ENCODE results near the gene TMPRSS13.
"Not testable (repeated sequence)": the region's sequence is repeated elsewhere in the genome, so short reads cannot be mapped to it uniquely, and the experiment has no call there.

TMPRSS13 gene

DNA sequence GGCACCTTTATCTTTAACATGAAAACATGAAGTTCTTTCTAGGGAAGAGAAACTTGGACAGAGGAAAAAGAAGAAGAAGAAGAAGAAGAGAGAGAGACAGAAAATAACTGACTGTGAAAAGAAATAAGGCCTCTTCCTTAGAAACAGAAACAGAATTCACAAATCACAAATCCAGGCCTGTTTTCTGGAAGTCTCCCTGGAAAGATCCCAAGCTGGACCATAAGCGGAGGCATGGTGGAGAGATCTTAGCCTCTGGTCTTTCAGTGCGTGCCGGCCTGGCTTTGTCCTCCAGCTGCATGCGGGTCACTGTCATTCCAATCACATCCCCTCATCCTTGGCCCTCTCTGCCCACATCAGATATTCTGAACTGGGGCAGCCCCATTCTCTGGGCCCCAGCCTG is 59.6 kb downstream of the TMPRSS13 start:
- DNase-seq, result no peak

DNA sequence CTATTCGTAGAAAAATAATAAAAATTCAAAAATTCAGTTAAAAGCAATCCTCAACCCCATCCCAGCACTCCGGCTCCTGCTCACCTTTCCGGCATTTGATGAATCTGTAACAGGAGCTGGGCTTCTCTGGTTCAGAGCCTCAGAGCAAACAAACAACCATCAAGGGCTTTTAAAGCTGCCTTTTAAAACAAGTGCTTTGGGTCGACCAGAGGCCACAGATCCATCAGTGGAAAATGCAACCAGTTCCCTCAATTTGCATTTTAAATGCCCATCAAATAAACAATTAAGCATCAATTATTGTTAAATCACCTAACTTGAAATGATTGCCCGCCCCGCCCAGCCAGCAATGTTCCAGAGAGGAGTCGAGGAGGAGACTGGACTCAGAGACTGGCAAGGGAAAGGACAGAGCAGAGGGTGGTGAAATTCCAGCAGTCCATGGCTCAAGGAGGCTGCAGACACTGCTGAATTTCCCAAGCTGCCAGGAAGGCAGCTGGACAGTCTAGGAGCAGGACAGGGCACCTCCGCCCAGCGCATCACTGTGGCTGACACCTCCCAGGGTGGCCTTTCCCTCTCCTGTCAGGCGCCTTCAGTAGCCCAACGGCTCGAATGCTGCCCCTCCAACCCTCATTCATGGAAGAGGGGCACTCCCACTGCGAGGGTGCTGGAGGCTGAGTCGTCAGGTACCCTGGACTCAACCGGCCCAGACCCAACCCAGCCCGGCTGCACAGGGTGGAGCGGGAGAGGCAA is 60.2 kb downstream of the TMPRSS13 start:
- DNase-seq, result no peak

DNA sequence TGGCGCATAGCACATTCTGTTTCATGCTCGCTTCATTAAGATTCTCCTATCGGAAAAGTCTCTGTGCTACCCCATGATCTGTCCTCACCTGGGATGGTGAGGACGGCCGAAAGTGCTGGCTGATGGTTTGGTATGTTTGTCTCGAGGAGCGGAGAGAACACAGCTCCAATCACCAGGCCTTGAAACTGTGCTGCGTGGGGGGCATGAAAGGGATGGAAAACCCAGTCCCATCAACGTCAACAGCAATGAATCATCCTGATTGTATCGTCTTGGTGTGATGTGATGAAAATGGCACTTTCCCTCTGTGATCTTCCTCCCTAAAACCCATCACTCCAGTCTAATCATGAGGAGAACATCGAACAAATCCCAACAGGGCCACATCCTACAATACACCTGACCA is 61.1 kb downstream of the TMPRSS13 start:
- no peak for DNase-seq

DNA sequence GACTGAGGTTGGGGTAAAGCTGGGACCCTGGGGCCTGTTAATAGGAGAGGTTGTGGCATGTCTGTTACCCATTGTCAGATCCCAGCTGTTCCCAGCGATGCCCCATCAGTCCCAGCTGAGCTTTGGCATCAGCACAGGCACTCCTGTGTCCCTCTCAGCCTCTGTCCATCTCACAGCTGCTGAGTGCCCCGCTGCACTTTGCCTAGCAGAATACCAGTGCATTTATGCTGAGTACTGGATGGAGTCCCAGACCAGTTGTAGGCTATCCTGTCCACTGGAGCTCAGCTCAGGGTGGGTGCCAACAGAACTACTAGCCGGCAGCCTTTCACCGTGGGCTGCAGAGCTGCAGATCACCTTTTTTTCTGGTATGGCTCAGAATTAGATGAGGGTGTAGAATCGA is 62.7 kb downstream of the TMPRSS13 start:
- DNase-seq, result no peak

DNA sequence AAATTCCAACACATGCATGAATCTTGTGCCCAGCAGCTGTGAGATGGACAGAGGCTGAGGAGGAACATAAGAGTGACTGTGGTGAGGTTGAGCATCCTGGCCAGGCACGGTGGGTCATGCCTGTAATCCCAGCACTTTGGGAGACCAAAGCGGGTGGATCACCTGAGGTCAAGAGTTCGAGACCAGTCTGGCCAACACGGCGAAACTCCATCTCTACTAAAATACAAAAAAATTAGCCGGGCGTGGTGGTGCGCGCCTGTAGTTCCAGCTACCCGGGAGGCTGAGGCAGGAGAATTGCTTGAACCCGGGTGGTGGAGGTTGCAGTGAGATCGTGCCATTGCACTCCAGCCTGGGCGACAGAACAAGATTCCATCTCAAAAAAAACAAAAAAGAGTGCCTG is 63.7 kb downstream of the TMPRSS13 start:
- DNase-seq, result not testable (repeated sequence)

DNA sequence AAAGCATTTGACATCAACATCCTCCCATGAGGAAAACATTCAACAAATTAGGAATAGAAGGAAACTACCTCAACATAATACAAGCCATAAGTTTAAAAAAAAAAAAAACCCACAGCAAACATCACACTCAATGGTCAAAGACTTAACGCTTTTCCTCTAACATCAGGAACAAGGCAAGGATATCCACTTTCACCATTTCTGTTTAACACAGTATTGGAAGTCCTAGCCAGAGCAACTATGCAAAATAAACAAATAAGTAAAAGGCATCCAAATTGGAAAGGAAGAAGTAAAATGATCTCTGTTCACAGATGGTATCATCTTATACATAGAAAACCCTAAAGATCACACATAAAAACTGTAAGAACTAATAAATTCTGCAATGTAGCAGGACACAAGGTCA is 65.8 kb downstream of the TMPRSS13 start:
- no peak for DNase-seq

DNA sequence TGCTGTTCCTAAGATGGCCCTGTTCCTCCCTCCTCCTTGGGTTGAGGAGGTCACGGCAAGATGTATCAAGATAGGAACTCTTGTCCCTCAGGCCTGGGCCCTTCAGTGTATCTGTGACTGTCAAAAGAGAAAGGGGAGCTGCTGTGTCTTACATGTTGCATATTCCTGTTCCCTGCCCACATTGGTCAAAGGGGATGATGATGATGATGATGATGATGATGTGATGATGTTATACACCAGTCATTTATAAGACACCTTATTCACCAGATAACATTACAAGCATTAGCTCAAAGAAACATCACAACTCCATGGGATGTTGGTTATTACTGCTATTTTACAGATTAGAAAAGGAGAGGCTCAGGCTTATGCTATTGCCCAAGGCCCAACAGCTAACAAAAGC is 66.4 kb downstream of the TMPRSS13 start:
- DNase-seq, result no peak

DNA sequence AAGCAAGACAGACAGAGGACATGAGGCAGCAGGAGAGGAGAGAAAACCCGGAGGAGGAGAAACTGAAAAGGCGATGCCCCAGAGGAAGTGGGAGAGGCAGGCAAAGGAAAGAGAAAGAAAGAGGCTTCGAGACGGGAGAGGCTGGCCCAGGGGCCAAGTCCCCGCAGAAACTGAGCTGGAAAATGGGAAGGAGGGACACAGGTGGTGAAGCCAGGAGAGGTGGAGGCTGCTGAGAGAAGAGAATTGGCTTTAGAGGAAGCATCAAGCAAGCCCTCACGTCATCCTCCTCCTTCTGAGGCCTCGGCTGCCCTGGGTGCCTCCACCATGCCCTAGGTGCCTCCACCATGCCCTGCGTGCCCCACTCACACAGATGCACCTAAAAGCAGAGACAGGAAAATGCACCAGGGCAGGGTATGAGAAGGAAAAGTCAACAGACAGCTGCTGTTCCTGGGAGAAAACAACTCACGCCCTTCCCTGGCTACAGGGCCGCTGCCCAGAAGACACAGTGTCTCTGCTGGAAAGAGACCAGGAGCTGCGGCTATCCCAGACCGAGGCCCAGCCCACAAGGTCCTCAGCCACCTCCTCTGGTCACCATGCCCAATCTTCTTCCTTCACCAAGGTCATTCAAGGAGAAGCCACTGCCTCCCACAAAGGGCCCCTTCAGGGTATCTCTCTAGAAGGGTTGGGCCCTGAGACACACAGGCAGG is 67.0 kb downstream of the TMPRSS13 start:
- no peak for DNase-seq

DNA sequence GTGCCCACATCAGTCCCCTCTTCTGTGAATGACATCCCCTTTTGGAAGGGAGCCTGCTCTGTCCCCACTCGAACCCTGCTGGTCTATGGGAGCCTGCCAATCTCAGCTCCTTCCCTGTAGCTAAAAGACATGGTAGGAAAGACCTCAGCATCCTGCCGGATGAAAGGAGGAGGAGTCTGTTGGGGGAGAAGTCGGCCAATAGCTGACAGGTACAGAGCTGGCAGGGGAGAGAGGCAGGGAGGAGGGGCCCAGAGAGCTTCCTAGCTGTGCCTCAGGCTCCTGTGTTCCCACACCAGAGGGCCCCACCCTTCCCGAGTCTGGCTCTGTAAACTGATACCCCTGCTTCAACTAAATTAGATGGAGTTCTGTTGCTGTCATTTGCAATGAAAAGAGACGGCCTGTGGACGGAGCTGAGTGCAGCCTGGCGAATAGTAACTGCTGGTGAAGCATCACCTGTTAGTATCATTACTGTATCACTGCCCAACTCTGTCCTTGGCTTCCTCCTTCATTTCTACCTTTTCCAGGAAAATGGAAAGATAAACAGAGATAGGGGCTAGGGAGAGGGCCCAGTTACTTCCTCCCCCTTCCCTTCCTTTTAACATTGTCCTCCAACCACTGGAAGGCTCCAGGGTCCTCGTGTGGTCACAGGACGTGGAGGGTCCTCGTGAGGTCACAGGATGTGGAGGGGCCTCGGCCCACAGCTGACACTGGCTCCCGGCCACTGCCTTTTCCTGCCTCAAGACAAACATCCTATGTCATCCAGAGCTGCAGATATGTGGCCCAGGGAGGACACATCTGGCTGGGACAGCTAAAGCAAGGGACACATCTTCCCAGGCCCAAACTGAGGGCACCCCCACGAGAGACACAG is 67.8 kb downstream of the TMPRSS13 start:
- no peak for DNase-seq

DNA sequence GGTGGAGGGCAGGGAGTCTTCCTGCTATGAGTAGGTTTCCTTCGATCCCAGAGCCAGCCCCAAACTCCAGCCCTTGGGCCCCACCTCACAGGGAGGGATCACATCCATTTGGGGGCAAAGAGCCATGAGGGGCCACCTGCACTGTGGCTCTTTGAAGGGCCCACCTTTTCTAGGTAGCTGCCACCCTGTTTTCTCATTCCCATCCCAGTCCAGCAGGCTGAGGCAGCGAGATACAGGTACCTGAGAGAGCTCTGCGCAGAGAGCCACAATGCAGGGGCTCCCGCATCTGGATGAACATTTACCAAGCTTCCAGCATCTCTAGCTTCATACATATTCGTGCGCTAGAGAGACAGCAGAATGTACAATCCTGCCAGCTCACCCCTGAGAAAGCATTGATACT is 69.1 kb downstream of the TMPRSS13 start:
- DNase-seq, result no peak

DNA sequence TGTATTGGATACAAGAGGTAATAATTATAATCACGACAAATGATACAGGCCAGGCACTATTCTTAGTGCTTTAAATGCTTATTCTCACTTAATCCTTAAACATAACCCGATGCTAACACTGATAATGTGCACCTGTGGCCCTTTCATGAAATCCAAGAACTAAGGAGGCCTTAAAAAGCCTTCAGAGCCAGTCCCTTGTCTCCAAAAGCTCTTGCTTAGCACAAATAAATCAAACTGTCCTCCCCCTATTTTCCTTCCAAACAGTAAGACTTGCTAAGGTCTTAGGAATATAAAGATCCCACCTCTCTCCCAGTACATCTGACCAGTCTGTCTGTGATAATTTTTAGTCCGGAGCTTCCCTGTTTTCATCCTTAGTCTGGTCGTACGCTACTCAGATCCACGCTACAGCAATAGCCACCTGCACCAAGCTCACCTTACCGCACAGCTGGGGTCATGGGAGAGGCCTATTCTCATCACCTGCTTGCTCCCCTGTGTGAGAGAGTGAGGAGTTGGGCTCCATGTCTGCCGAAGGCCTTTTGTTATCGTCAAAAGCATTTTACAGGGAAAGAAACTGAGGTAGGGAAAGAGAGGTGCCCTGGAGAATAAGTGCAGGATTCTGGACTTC is 69.6 kb downstream of the TMPRSS13 start:
- no peak for DNase-seq

DNA sequence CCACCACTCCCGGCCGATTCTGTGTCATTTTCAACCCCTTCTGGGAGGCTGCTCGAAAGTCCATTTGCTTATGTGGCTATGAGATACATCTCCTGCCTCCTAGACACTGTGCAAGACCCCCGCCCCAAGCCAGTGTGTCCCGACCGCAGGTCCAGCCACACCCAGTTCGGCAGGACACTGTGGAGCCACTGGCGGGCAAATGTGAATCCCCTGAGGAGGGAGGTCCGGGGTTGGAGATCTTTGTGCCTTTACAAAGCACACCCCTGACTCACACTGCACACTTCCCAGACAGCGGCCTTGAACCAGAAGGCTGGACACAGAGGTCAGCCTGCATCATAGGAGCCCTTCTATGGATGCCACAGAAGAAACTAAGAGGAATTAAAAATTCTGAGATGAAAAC is 70.1 kb downstream of the TMPRSS13 start:
- no peak for DNase-seq

DNA sequence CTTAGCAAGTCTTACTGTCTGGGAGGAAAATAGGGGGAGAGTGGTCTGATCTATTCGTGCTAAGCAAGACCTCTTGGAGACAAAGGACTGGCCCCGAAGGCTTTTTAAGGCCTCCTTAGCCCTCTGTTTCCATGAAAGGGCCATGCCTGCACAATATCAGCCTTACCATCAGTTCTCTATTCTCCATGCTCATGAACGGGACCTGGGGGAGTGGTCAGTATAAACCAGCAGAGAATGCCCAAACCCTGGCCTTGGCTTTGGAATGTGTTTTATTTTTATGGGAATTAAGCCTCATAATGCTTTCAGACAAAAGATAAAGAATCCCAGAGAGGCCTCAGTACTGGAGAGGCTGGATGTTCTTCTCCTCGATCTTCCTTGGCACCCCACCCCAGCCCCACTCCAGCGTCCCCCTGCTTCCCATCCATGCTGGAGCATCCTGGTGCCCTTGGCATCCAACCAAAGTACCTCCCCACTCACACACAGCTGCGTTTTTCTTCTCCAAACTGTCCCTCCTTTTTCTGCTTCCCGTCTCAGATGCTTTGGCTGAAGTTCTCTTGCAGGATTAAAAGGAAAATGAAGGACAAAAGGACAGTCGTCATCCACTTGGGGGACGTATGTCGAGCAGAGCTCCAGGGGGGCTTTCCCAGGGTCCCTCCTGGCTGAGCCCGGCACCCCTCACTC is 71.3 kb downstream of the TMPRSS13 start:
- no peak for DNase-seq

DNA sequence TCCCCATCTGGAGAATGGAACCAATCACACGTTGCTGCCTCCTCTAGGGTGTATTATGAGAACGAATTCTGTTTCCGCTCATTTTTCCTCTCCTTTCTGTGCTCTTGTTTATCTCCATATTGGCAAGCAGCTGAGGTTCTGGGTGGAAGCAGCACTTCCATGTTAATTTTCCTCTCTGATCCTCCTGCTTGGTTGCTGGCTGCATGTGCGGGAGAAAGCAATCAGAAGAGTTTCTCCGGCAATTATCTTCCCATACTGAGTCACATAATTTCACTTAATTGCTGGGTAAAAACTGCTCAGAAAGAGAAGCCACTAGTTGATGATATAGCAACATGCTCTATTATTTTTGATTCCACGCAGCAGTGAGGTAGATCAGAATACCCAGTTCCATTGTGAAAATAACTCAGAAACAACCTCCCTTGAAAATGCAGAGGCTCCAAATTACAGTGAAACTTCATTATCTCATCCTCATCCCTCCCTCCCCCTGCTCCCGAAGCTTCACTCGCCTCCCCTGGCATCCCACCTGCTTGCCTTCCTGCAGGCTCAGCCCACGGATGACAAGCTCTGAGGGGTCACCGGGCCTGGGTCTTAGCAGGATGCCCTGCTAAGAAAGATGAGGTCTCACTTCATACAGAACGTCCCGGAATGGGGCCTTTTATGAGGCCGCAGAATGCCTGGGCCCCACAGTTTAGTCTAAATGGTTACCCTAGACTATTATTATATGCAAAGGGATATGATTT is 73.1 kb downstream of the TMPRSS13 start:
- DNase-seq, result no peak

DNA sequence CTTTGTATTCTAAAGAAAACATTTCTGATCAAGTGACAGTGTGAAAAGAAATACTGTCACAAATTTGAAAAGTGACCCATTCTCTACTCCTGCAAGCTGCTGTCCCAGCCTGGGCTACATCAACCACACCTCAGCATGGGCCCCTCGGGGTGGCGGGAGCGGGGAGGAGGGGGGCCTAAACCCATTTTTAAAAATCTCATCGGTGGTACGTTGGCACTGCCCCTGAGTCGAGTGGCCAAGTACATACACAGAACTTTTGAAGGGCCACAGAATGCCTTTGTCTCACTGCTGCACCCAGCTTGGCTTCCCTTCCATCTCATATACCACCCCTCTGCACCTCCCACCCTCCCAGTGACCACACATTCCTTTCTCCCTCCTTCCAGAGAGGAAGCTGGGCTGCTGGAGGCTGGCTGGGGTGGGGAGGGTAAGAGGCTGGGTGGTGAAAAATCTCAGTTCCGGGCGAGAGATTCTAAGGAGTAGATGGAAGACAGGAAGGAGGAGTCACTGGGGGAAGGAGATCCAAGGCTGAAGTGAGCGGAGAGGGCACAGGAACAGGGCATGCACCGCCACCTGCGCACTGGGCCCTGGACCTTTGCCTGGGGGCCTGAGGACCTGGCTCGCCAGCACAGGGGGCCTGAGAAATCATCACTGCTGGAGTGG is 73.9 kb downstream of the TMPRSS13 start:
- no peak for DNase-seq

DNA sequence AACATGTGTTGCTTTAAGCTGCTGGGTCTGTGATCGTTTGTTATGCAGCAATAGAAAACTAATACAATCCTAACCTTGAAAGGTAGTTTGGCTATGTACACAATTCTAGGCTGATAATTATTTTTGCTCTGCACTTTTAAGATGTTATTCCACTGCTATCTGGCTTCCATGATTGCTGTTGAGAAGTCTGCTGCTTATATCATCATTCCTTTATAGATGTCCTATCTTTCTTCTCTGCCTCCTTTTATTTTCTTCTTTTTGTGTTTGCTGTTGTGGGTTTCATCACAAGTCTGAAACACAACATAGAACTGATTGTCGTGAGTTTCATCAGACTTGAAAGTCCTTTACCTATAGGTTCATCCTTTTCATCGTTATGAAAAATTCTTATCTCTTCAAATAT is 76.9 kb downstream of the TMPRSS13 start:
- no peak for DNase-seq

DNA sequence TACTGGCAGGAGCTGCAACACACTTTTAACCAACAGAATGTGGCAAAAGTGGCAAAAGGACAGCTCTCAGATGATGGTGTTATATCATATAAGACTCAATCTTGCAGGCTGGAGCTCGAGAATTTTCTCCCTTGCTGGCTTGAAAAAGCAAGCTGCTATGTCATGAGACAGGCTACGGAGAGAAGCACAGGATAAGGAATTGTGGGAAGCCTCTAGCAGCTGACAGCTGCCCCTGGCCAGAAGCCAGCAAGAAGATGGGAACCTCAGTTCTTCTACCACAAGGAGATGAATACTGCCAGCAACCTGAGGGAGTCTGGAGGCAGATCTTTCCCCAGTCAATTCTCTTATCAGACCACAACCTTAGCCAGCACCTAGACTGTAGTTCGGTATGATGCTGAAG is 77.3 kb downstream of the TMPRSS13 start:
- no peak for DNase-seq

DNA sequence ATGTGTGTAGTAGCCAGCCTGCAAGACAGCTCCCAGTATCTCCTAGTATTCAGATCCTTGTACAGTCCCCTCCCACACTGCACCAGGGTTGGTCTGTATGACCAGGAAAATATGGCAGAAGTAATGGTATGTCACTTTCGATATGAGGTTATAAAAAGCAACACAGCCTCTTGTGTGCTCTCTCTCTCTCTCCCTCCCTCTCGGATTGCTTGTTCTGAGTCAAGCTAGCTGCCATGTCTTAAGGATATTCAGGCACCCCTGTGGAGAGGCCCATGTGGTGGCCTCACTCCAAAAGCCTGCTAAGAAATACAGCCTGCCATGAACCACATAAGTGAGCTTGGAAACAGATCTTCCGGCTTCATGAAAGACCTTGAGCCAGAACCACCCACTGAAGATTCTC is 78.1 kb downstream of the TMPRSS13 start:
- no peak for DNase-seq
